H9 (cell line): ENCODE measurements around the gene GATA2. TPM values are rescaled to one million over a fixed set of nuclear protein-coding genes. Genes with fewer than 3 reads are reported as not detected.

ENCODE experiments used
- DNase-seq: peaks from one replicate; pipeline ENCODE4 v3.0.0-alpha.2; 2017
- H2AFZ ChIP-seq: one replicate; pipeline ENCODE4 v1.6.1; 2013; ENCODE audit warnings: mild to moderate bottlenecking, low read length, control low read depth, moderate library complexity
- H2AK5ac ChIP-seq: 2 replicates; pipeline ENCODE4 v1.6.1; 2013; ENCODE audit warnings: low read length, control low read depth, mixed read lengths; ENCODE audit not compliant: insufficient read length
- H2BK120ac ChIP-seq: one replicate; pipeline ENCODE4 v1.6.1; 2013; ENCODE audit warnings: low read depth, mild to moderate bottlenecking, low read length, control low read depth, inconsistent platforms; ENCODE audit not compliant: poor library complexity, severe bottlenecking
- H2BK12ac ChIP-seq: 2 replicates; pipeline ENCODE4 v1.6.1; 2013; ENCODE audit warnings: low read length, control low read depth, mixed read lengths, low read depth; ENCODE audit not compliant: insufficient read length
- H2BK15ac ChIP-seq: 2 replicates; pipeline ENCODE4 v1.6.1; 2013; ENCODE audit warnings: low read depth, low read length, control low read depth
- H2BK20ac ChIP-seq: one replicate; pipeline ENCODE4 v1.6.1; 2013; ENCODE audit warnings: low read depth, mild to moderate bottlenecking, low read length, control low read depth, inconsistent platforms; ENCODE audit not compliant: poor library complexity, severe bottlenecking
- H2BK5ac ChIP-seq: 2 replicates; pipeline ENCODE4 v1.6.1; 2013; ENCODE audit warnings: low read length, control low read depth, mixed read lengths; ENCODE audit not compliant: insufficient read length
- H3K14ac ChIP-seq: 2 replicates; pipeline ENCODE4 v1.6.1; 2013; ENCODE audit warnings: low read length, control low read depth; ENCODE audit not compliant: insufficient read depth
- H3K18ac ChIP-seq: 2 replicates; pipeline ENCODE4 v1.6.1; 2013; ENCODE audit warnings: low read depth, mild to moderate bottlenecking, mixed read lengths, low read length, control low read depth; ENCODE audit not compliant: insufficient read length
- H3K23ac ChIP-seq: 2 replicates; pipeline ENCODE4 v1.6.1; 2013; ENCODE audit warnings: low read length, control low read depth, mixed read lengths, low read depth; ENCODE audit not compliant: insufficient read length
- H3K23me2 ChIP-seq: 2 replicates; pipeline ENCODE4 v1.6.1; 2013; ENCODE audit warnings: low read depth, mild to moderate bottlenecking, mixed read lengths, low read length, control low read depth; ENCODE audit not compliant: insufficient read length, poor library complexity, severe bottlenecking
- H3K27ac ChIP-seq: 2 replicates; pipeline ENCODE4 v1.5.1; 2013; ENCODE audit warnings: low read length, control low read depth, mixed read lengths, low read depth; ENCODE audit not compliant: insufficient read length
- H3K27me3 ChIP-seq: 2 replicates; pipeline ENCODE4 v1.6.1; 2013; ENCODE audit warnings: low read length, control low read depth, inconsistent platforms; ENCODE audit not compliant: insufficient read depth
- H3K4ac ChIP-seq: 2 replicates; pipeline ENCODE4 v1.6.1; 2013; ENCODE audit warnings: low read depth, mild to moderate bottlenecking, control low read depth, inconsistent platforms, low read length, moderate library complexity
- H3K4me1 ChIP-seq: 2 replicates; pipeline ENCODE4 v1.6.1; 2013; ENCODE audit warnings: low read length, control low read depth, inconsistent platforms; ENCODE audit not compliant: insufficient read depth
- H3K4me2 ChIP-seq: 2 replicates; pipeline ENCODE4 v1.6.1; 2013; ENCODE audit warnings: low read length, control low read depth, mixed read lengths; ENCODE audit not compliant: insufficient read length, insufficient read depth
- H3K56ac ChIP-seq: 2 replicates; pipeline ENCODE4 v1.6.1; 2013; ENCODE audit warnings: low read depth, mild to moderate bottlenecking, mixed read lengths, low read length, control low read depth; ENCODE audit not compliant: insufficient read length
- H3K79me1 ChIP-seq: 2 replicates; pipeline ENCODE4 v1.6.1; 2013; ENCODE audit warnings: low read depth, mild to moderate bottlenecking, moderate library complexity, low read length, control low read depth, inconsistent platforms; ENCODE audit not compliant: insufficient read depth, poor library complexity, severe bottlenecking
- H3K79me2 ChIP-seq: 2 replicates; pipeline ENCODE4 v1.6.1; 2013; ENCODE audit warnings: low read length, control low read depth, inconsistent platforms; ENCODE audit not compliant: insufficient read depth
- H3K9ac ChIP-seq: 2 replicates; pipeline ENCODE4 v1.6.1; 2013; ENCODE audit warnings: low read length, control low read depth, mixed read lengths; ENCODE audit not compliant: insufficient read length; ENCODE audit errors: extremely low read depth
- H3K9me3 ChIP-seq: one replicate; pipeline ENCODE4 v1.6.1; 2013; ENCODE audit warnings: low read depth, low read length, inconsistent platforms; ENCODE audit not compliant: control insufficient read depth
- H3T11ph ChIP-seq: one replicate; pipeline ENCODE4 v1.6.1; 2013; ENCODE audit warnings: mild to moderate bottlenecking, low read length, control low read depth, inconsistent platforms
- H4K20me1 ChIP-seq: one replicate; pipeline ENCODE4 v1.6.1; 2013; ENCODE audit not compliant: control insufficient read depth, insufficient read length, insufficient read depth
- H4K5ac ChIP-seq: 2 replicates; pipeline ENCODE4 v1.6.1; 2013; ENCODE audit warnings: low read depth, mild to moderate bottlenecking, mixed read lengths, low read length, control low read depth; ENCODE audit not compliant: insufficient read length
- H4K8ac ChIP-seq: replicated peaks from 2 replicates; pipeline ENCODE4 v1.6.1; 2013; ENCODE audit warnings: low read length, control low read depth, mixed read lengths, low read depth; ENCODE audit not compliant: insufficient read length
- H4K91ac ChIP-seq: 2 replicates; pipeline ENCODE4 v1.6.1; 2013; ENCODE audit warnings: low read depth, mild to moderate bottlenecking, moderate library complexity, mixed read lengths, low read length, control low read depth; ENCODE audit not compliant: insufficient read length
- H3K27ac Mint-ChIP-seq, 3 experiments: 2 replicates in 2 of 3; 3 replicates in 1 of 3; pipeline ENCODE4 v1.8.0; 2020 to 2021; ENCODE audit warnings: mixed read lengths in 3 of 3, mild to moderate bottlenecking in 1 of 3, moderate library complexity in 1 of 3
- H3K27me3 Mint-ChIP-seq: 2 replicates; pipeline ENCODE4 v1.8.0; 2021; ENCODE audit warnings: low read depth, mild to moderate bottlenecking, moderate library complexity, mixed read lengths
- H3K36me3 Mint-ChIP-seq, 3 experiments: 2 replicates in 2 of 3; 3 replicates in 1 of 3; pipeline ENCODE4 v1.8.0; 2020 to 2021; ENCODE audit warnings: low read depth in 3 of 3, mixed read lengths in 3 of 3; ENCODE audit not compliant: insufficient read depth in 1 of 3
- H3K4me1 Mint-ChIP-seq, 2 experiments: 2 replicates each; pipeline ENCODE4 v1.8.0; 2020; ENCODE audit warnings: mixed read lengths in 2 of 2
- H3K4me3 Mint-ChIP-seq, 2 experiments: 2 replicates in 1 of 2; 3 replicates in 1 of 2; pipeline ENCODE4 v1.8.0; 2020 to 2021; ENCODE audit warnings: mild to moderate bottlenecking in 2 of 2, mixed read lengths in 2 of 2, moderate library complexity in 1 of 2
- H3K9me3 Mint-ChIP-seq, 2 experiments: 2 replicates in 1 of 2; 3 replicates in 1 of 2; pipeline ENCODE4 v1.8.0; 2020; ENCODE audit warnings: mild to moderate bottlenecking in 2 of 2, mixed read lengths in 2 of 2, moderate library complexity in 1 of 2
- CTCF ChIP-seq: fragments of 200-600 bp; sonication (generic); conservative IDR thresholded peaks from 3 replicates; pipeline ENCODE4 v1.8.0; 2021; ENCODE audit warnings: antibody characterized with exemption, mild to moderate bottlenecking
- WGBS: extraction: QIAGEN DNeasy Blood & Tissue Kit; methylation state at CpG from one replicate; pipeline ENCODE4 v1.1.7; 2013; ENCODE audit warnings: missing lambda C conversion rate, low lambda C conversion rate, mixed read lengths; ENCODE audit not compliant: insufficient read length; ENCODE audit errors: extremely low coverage; 5-methylcytosine and 5-hydroxymethylcytosine counted together
- total RNA-seq: library from RNA; stranded (reverse); gene quantifications from 2 replicates; pipeline ENCODE4 v1.2.1, GENCODE V29; 2021

The GATA2 gene
- total RNA-seq, 1 experiment from 2014 or later = 1.9 TPM

- H2BK120ac ChIP-seq = no peak overlapping the region
- no CpG with 5 or more reads among the region's 6 CpGs for WGBS
- H3K4ac ChIP-seq = no peak overlapping the region
- H3K56ac ChIP-seq = no peak overlapping the region
- H3K9me3 ChIP-seq = no peaks in the 10 kb centered on the region
- H3T11ph ChIP-seq = no peak overlapping the region
- no peak overlapping the region for H4K8ac ChIP-seq
- H2BK5ac ChIP-seq = no peak overlapping the region
- TF ChIP-seq CTCF = no peak
- no peaks in the 10 kb centered on the region for H3K23me2 ChIP-seq
- H2BK15ac ChIP-seq = no peak overlapping the region
- no peak overlapping the region for H2BK12ac ChIP-seq
- no peak overlapping the region for H4K91ac ChIP-seq
- no peak for DNase-seq
- no peak overlapping the region for H3K14ac ChIP-seq
- H2AFZ ChIP-seq = no peak overlapping the region
- H4K20me1 ChIP-seq = no peaks in the 10 kb centered on the region
- H3K23ac ChIP-seq = no peak overlapping the region
- H2AK5ac ChIP-seq = no peak overlapping the region
- H3K27me3 ChIP-seq = peaks cover 25% of the 10 kb centered on the region; the same call in 1 of the 2 replicates
- Mint-ChIP-seq H3K27me3 (peaks cover 93% of the 10 kb centered on the region), H3K4me1 (peaks cover 17 to 24% of the 10 kb centered on the region in 2 experiments), H3K4me3 (no peak overlapping the region), H3K36me3 (no peaks in the 10 kb centered on the region; a peak in 2 of 7 replicates), H3K9me3 (peaks cover 0 to 6% of the 10 kb centered on the region in 2 experiments; a peak in 3 of 5 replicates), H3K27ac (no peak overlapping the region)
- no peak overlapping the region for H4K5ac ChIP-seq
- no peak overlapping the region for H3K18ac ChIP-seq
- no peaks in the 10 kb centered on the region for H3K79me1 ChIP-seq
- no peak overlapping the region for H3K4me2 ChIP-seq
- H3K4me1 ChIP-seq = no peaks in the 10 kb centered on the region
- H3K79me2 ChIP-seq = no peaks in the 10 kb centered on the region
- no peak overlapping the region for H3K27ac ChIP-seq
- no peak overlapping the region for H3K9ac ChIP-seq
- H2BK20ac ChIP-seq = no peak overlapping the region
These were observed 23.4 kb downstream of the GATA2 start for GRCh38 chr3:128469556-128469955.
